GM19351 (cell line): ENCODE data around the gene NOP56.

Experiments used
- ATAC-seq: cut with Tn5 transposase; IDR thresholded peaks from one replicate; pipeline ENCODE4 v1.9.1; 2021; ENCODE audit warnings: mild to moderate bottlenecking, moderate library complexity; ENCODE audit not compliant: unreplicated experiment

NOP56 gene

GRCh38 chr20:2640899-2641298 lies 11.5 kb upstream of the NOP56 start:
- ATAC-seq = no peak

GRCh38 chr20:2643708-2644107 lies 8.7 kb upstream of the NOP56 start:
- ATAC-seq = no peak

- ATAC-seq = peak; percentile 36
Observed at GRCh38 chr20:2652724-2653555, 508 bp downstream of the NOP56 start.

- no peak for ATAC-seq
Observed at GRCh38 chr20:2653556-2654383, 1.3 kb downstream of the NOP56 start.

GRCh38 chr20:2654384-2654822 lies 2.0 kb downstream of the NOP56 start:
- ATAC-seq = no peak

GRCh38 chr20:2654831-2655230 lies 2.4 kb downstream of the NOP56 start:
- no peak for ATAC-seq

GRCh38 chr20:2655331-2656116 lies 3.1 kb downstream of the NOP56 start:
- no peak for ATAC-seq

- ATAC-seq = no peak
Observed at GRCh38 chr20:2656471-2657117, 4.2 kb downstream of the NOP56 start.

GRCh38 chr20:2657241-2657640 lies 4.8 kb downstream of the NOP56 start:
- no peak for ATAC-seq

GRCh38 chr20:2657674-2658073 lies 5.2 kb downstream of the NOP56 start:
- ATAC-seq = no peak

- no peak for ATAC-seq
Observed at GRCh38 chr20:2658414-2659354, 6.3 kb downstream of the NOP56 start.

GRCh38 chr20:2659547-2659946 lies 7.1 kb downstream of the NOP56 start:
- no peak for ATAC-seq

GRCh38 chr20:2663364-2663886 lies 11.0 kb downstream of the NOP56 start:
- ATAC-seq = no peak

- ATAC-seq = peak; percentile 95
Observed at GRCh38 chr20:2663887-2664719, 11.7 kb downstream of the NOP56 start, which contains the start of gene IDH3B. Gene IDH3B, minus strand, starts transcription at chr20:2664216. Its CDS starts 28 bp downstream, at chr20:2664188.

GRCh38 chr20:2671977-2672376 lies 19.5 kb downstream of the NOP56 start:
- ATAC-seq = no peak

GRCh38 chr20:2672446-2672845 lies 20.0 kb downstream of the NOP56 start:
- no peak for ATAC-seq

GRCh38 chr20:2673453-2673852 lies 21.0 kb downstream of the NOP56 start:
- no peak for ATAC-seq

- no peak for ATAC-seq
Observed at GRCh38 chr20:2680046-2680445, 27.6 kb downstream of the NOP56 start.
